Duodenal mucosa (tissue), 2 donors: ENCODE measurements around the gene SNAI3.

Source experiments
- H3K27ac ChIP-seq: one replicate; pipeline ENCODE4 v1.7.0; 2013; ENCODE audit warnings: low read depth, low read length
- H3K27me3 ChIP-seq, 2 donors: one replicate each; pipeline ENCODE4 v1.7.0; 2013; ENCODE audit warnings: low read length in 2 of 2, control low read depth in 1 of 2; ENCODE audit not compliant: insufficient read depth in 2 of 2, control insufficient read depth in 1 of 2
- H3K36me3 ChIP-seq, 2 donors: one replicate each; pipeline ENCODE4 v1.7.0; 2013; ENCODE audit warnings: low read length in 2 of 2, control low read depth in 1 of 2; ENCODE audit not compliant: insufficient read depth in 2 of 2, control insufficient read depth in 1 of 2
- H3K4me1 ChIP-seq, 2 donors: one replicate each; pipeline ENCODE4 v1.7.0; 2013; ENCODE audit warnings: low read length in 2 of 2, control low read depth in 1 of 2; ENCODE audit not compliant: insufficient read depth in 2 of 2, control insufficient read depth in 1 of 2
- H3K4me3 ChIP-seq, 2 donors: one replicate each; pipeline ENCODE4 v1.7.0; 2013; ENCODE audit warnings: low read length in 2 of 2, low read depth in 1 of 2
- H3K9ac ChIP-seq, 2 donors: one replicate each; pipeline ENCODE4 v1.7.0; 2013; ENCODE audit warnings: low read length in 2 of 2, low read depth in 1 of 2
- H3K9me3 ChIP-seq, 2 donors: one replicate each; pipeline ENCODE4 v1.7.0; 2013; ENCODE audit warnings: low read length in 2 of 2, control low read depth in 1 of 2; ENCODE audit not compliant: control insufficient read depth in 1 of 2

The SNAI3 gene

GRCh38 chr16:88705801-88706228 is 19.5 kb upstream of the SNAI3 start:
- Histone ChIP-seq H3K36me3 (peaks cover 0 to 5% of the 10 kb centered on the region in 2 donors), H3K9me3 (no peaks in the 10 kb centered on the region), H3K27me3 (no peaks in the 10 kb centered on the region), H3K4me1 (peaks cover 16 to 48% of the 10 kb centered on the region in 2 donors), H3K27ac (peak overlapping the region; percentile 50), H3K9ac (peak overlapping the region; percentile 75 to 85), H3K4me3 (peak overlapping the region; percentile 94 to 95)

GRCh38 chr16:88705076-88705684 is 18.9 kb upstream of the SNAI3 start:
- H3K36me3 ChIP-seq, result peaks cover 0 to 5% of the 10 kb centered on the region in 2 donors
- H3K9ac ChIP-seq, result peak overlapping the region; percentile 68 to 72
- H3K27ac ChIP-seq, result peak overlapping the region; percentile 20
- no peaks in the 10 kb centered on the region for H3K9me3 ChIP-seq
- peak overlapping the region; percentile 94 to 95 for H3K4me3 ChIP-seq
- H3K27me3 ChIP-seq, result no peaks in the 10 kb centered on the region
- peaks cover 16 to 49% of the 10 kb centered on the region in 2 donors for H3K4me1 ChIP-seq

DNA sequence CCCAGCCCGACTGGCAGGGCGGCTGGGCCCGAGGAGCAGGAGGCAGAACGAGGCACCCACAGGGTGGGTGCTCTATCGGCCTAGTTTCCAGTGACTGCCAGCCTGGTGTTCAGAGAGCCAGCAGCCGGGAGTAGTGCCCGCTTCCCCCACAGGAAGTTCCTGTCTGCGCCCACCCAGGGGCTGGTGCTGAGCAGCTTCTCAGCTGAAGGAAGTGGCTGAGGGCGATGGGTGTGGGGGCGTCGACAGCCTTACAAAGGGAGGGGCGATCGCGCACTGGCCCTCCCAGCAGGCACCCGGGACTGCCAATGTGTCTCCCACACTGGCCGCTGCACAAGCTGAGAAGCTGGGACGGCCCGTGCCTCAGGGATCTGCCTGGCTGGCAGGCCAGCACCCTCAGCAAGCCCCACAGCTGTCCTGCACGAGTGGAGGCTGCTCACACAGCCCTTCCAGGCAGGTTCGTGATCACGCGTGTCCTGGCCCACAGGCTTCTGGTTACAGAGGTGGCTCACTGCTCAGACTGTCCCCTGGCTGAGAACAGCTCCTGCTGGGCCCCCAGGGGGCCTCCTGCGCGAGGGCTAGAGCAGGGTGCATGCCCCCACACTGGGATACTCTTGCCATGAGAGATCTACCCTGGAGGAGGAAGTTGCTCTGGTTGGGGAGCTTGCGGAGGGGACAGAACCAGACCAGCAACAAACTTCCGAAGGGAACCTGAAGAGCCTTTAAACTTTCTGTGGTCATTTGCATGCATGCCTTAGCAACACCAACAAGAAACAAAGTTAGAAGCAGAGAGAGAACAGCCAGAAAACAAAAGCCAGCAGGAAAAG is 17.4 kb upstream of the SNAI3 start:
- Histone ChIP-seq H3K27me3 (no peaks in the 10 kb centered on the region), H3K4me3 (peak overlapping the region; percentile 53 to 94), H3K36me3 (peaks cover 4 to 5% of the 10 kb centered on the region in 2 donors), H3K9me3 (no peaks in the 10 kb centered on the region), H3K27ac (peak overlapping the region; percentile 50), H3K4me1 (peaks cover 16 to 59% of the 10 kb centered on the region in 2 donors), H3K9ac (peak overlapping the region in 1 of 2 donors; percentile 59)

DNA sequence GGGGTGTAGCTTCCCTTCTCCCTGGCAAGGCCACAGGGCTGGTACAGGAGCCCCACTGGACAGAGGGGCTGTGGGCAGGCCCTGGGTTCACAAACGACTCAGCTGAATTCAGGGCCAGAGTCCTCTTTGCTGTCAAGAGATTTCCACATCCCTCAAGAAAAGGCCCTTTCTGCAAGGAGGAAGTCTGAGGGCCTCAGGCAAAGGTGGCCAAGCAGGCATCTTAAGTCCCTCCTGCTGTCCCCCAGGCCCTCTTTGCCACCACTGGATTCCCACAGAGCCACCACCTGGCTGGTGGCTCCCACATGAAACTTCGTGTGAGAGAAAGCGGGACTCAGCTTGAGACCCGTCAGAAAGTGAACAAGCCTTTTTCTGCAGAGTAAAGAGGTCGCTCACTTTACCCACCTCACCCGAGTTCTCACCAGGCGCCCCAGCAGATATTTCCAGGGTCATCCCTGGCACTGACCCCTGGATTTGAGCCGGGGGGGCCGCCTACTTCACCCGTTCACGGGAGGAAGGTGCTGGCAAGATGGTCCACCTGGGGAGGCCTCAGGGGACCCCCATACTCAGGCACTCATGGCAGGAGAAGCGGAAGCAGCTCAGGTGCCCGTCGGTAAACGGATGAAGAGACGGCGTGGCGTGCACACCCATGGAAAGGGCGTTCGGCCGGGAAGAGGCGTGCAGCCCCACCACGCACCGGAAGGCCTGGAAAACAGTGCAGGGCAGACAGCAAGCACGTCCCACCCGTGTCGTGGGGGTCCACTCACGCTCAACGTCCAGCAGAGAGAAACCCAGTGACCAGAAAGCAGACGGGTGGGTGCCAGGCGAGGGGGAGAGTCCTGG is 16.3 kb upstream of the SNAI3 start:
- peaks cover 5 to 13% of the 10 kb centered on the region in 2 donors for H3K36me3 ChIP-seq
- H3K4me1 ChIP-seq, result peaks cover 16 to 59% of the 10 kb centered on the region in 2 donors
- no peaks in the 10 kb centered on the region for H3K27me3 ChIP-seq
- peak overlapping the region in 1 of 2 donors; percentile 59 for H3K9ac ChIP-seq
- peak overlapping the region; percentile 26 to 53 for H3K4me3 ChIP-seq
- H3K27ac ChIP-seq, result peak overlapping the region; percentile 32
- no peaks in the 10 kb centered on the region for H3K9me3 ChIP-seq

GRCh38 chr16:88701581-88702370 is 15.5 kb upstream of the SNAI3 start:
- Histone ChIP-seq H3K4me3 (peak overlapping the region; percentile 32 to 47), H3K9me3 (no peaks in the 10 kb centered on the region), H3K9ac (peak overlapping the region; percentile 38 to 51), H3K27ac (peak overlapping the region; percentile 73), H3K4me1 (peaks cover 9 to 50% of the 10 kb centered on the region in 2 donors), H3K27me3 (no peaks in the 10 kb centered on the region), H3K36me3 (peaks cover 5 to 18% of the 10 kb centered on the region in 2 donors)

GRCh38 chr16:88700636-88701482 is 14.6 kb upstream of the SNAI3 start:
- H3K4me3 ChIP-seq, result peak overlapping the region; percentile 47 to 51
- H3K9ac ChIP-seq, result peak overlapping the region; percentile 38 to 51
- no peaks in the 10 kb centered on the region for H3K9me3 ChIP-seq
- H3K27me3 ChIP-seq, result no peaks in the 10 kb centered on the region
- peaks cover 8 to 49% of the 10 kb centered on the region in 2 donors for H3K4me1 ChIP-seq
- peaks cover 5 to 25% of the 10 kb centered on the region in 2 donors for H3K36me3 ChIP-seq
- peak overlapping the region; percentile 73 for H3K27ac ChIP-seq

DNA sequence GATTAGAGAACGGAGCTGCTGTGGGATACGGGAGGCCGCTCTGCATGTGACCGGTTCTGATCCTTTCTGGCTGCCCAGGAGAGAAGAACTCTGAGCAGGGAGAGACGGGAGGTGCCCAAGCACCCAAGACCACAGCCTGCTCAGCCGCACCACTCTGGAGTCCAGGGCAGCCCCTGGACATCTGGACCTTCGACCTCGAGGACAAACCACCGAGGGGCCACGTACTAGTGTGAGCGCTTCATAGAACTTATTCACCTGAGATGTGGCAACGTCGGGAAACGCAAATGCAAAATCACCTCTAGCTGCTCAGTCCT is 14.0 kb upstream of the SNAI3 start:
- Histone ChIP-seq H3K4me1 (peaks cover 6 to 45% of the 10 kb centered on the region in 2 donors), H3K4me3 (peak overlapping the region; percentile 36 to 51), H3K36me3 (peaks cover 5 to 28% of the 10 kb centered on the region in 2 donors), H3K9me3 (no peaks in the 10 kb centered on the region), H3K27ac (peak overlapping the region; percentile 73), H3K27me3 (no peaks in the 10 kb centered on the region), H3K9ac (peak overlapping the region; percentile 18 to 37)

DNA sequence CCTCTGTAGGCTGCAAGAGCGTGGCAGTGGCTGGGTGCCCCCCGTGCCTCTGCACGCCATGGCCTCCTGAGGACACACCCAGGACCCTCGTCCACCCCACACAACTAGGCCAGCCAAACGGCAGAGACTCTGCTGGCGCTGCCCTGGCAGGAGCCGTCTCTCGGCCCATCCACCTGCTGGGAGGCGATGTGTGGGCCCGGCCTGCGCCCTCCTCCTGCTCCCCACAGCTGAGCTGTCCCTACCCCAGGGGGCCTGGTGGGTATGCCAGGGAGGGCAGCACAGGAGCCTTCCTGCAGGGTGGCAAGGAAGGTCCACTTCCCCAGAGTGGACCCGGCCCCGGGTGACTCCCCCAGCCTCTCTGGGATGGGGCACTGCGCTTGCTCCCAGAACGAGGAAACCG is 12.9 kb upstream of the SNAI3 start:
- Histone ChIP-seq H3K27ac (no peak overlapping the region), H3K9ac (no peak overlapping the region), H3K36me3 (peaks cover 5 to 28% of the 10 kb centered on the region in 2 donors), H3K4me3 (no peak overlapping the region), H3K9me3 (no peaks in the 10 kb centered on the region), H3K27me3 (no peaks in the 10 kb centered on the region), H3K4me1 (peaks cover 0 to 36% of the 10 kb centered on the region in 2 donors)

GRCh38 chr16:88698646-88699045 is 12.3 kb upstream of the SNAI3 start:
- no peaks in the 10 kb centered on the region for H3K27me3 ChIP-seq
- H3K4me3 ChIP-seq, result no peak overlapping the region
- H3K36me3 ChIP-seq, result peaks cover 5 to 28% of the 10 kb centered on the region in 2 donors
- no peaks in the 10 kb centered on the region for H3K9me3 ChIP-seq
- peaks cover 0 to 33% of the 10 kb centered on the region in 2 donors for H3K4me1 ChIP-seq
- no peak overlapping the region for H3K9ac ChIP-seq
- H3K27ac ChIP-seq, result no peak overlapping the region
